Measurements from ENCODE around the gene ARFGEF2. TPM values are rescaled to one million over a fixed set of nuclear protein-coding genes. Genes with fewer than 3 reads are reported as not detected.

ARFGEF2 gene
- total and polyA plus RNA-seq, 3 donors from 2014 or later: 47.8 to 57.0 (median 52.6) TPM

DNA sequence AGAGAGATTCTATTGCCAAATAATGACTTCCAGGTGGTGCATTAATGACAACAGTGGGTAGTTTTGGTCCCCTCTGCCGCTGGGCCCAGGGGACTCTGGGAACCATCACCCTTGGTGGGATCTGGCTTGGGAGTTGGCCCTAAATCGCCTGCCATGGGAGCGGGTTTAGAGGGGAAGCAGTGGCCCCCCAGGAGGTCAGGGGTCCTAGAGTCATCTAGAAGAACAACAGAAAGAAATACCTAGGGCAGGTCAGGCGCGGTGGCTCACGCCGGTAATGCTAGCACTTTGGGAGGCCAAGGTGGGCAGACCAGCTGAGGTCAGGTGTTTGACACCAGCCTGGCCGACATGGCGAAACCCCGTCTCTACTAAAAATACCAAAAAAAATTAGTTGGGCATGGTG is 17.8 kb upstream of the ARFGEF2 start:
- Histone ChIP-seq H3K27ac (no peak overlapping the region), H3K9me3 (no peaks in the 10 kb centered on the region), H3K4me1 (no peaks in the 10 kb centered on the region), H3K27me3 (no peaks in the 10 kb centered on the region), H3K4me3 (no peak overlapping the region), H3K36me3 (ENCODE audit: low read depth, missing control alignments) (no peaks in the 10 kb centered on the region)
- 91 to 97% methylated on average over 10 of the region's 10 CpGs for WGBS, 2 donors
- intact Hi-C loops (cut with DNase I; ENCODE audit: low total_unique reads): loop anchor here (2.0 kb wide), 1 partner anchor 245 kb away; no protein-coding TSS in a partner anchor
- TF ChIP-seq CTCF (IDR thresholded peaks at IDR 0.05) (no peak), POLR2A (IDR thresholded peaks at IDR 0.05) (no peak)
- no peak for DNase-seq

- intact Hi-C loops (cut with DNase I; ENCODE audit: low total_unique reads): loop anchor here (2.0 kb wide), 1 partner anchor 246 kb away; no protein-coding TSS in a partner anchor
- TF ChIP-seq CTCF (IDR thresholded peaks at IDR 0.05) (peak; percentile 77 to 91 (median 90)), POLR2A (IDR thresholded peaks at IDR 0.05) (no peak)
- Histone ChIP-seq H3K4me1 (no peaks in the 10 kb centered on the region), H3K9me3 (no peaks in the 10 kb centered on the region), H3K36me3 (ENCODE audit: low read depth, missing control alignments) (no peaks in the 10 kb centered on the region), H3K27ac (no peak overlapping the region), H3K4me3 (no peak overlapping the region), H3K27me3 (no peaks in the 10 kb centered on the region)
- peak; percentile 74 for DNase-seq
- WGBS, 2 donors: 25 to 28% methylated on average over 11 of the region's 11 CpGs
Observed at GRCh38 chr20:48904566-48905296, 16.8 kb upstream of the ARFGEF2 start.

DNA sequence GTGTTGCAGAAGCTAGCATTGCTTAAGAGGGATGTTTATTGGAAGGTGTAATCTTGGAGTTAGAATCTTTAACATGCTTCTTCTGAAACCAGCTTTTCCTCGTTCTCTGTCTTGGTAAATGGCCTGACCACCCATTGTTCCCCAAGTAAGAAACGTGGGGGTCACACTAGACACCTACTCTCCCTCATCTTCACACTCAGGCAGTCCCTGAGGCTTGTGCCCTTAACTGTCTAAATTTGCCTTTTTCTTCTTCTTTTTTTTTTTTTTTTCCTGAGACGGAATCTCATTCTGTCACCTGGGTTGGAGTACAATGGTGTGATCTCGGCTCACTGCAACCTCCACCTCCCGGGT is 16.2 kb upstream of the ARFGEF2 start:
- no peaks in the 10 kb centered on the region for H3K36me3 ChIP-seq (ENCODE audit: low read depth, missing control alignments)
- 69 to 71% methylated on average over 5 of the region's 5 CpGs for WGBS, 2 donors
- TF ChIP-seq CTCF (IDR thresholded peaks at IDR 0.05) (no peak), POLR2A (IDR thresholded peaks at IDR 0.05) (no peak)
- no peak overlapping the region for H3K27ac ChIP-seq
- no peaks in the 10 kb centered on the region for H3K4me1 ChIP-seq
- DNase-seq: no peak
- H3K9me3 ChIP-seq: no peaks in the 10 kb centered on the region
- intact Hi-C loops (cut with DNase I; ENCODE audit: low total_unique reads): loop anchor here (2.0 kb wide), 1 partner anchor 246 kb away; no protein-coding TSS in a partner anchor
- no peak overlapping the region for H3K4me3 ChIP-seq
- H3K27me3 ChIP-seq: no peaks in the 10 kb centered on the region

GRCh38 chr20:48906221-48906877 is 15.2 kb upstream of the ARFGEF2 start:
- no peak for TF ChIP-seq POLR2A (IDR thresholded peaks at IDR 0.05)
- TF ChIP-seq CTCF (IDR thresholded peaks at IDR 0.05): no peak
- H3K4me1 ChIP-seq: no peaks in the 10 kb centered on the region
- H3K36me3 ChIP-seq (ENCODE audit: low read depth, missing control alignments): no peaks in the 10 kb centered on the region
- no peaks in the 10 kb centered on the region for H3K27me3 ChIP-seq
- WGBS, 2 donors: 50% methylated on average over 7 of the region's 7 CpGs
- H3K4me3 ChIP-seq: no peak overlapping the region
- no peak overlapping the region for H3K27ac ChIP-seq
- H3K9me3 ChIP-seq: no peaks in the 10 kb centered on the region
- intact Hi-C loops (cut with DNase I; ENCODE audit: low total_unique reads): no loop called here
- DNase-seq: no peak
